ENCODE data around the gene IQCH.
"Not testable (repeated sequence)": the region's sequence is repeated elsewhere in the genome, so short reads cannot be mapped to it uniquely, and the experiment has no call there.

IQCH gene

GRCh38 chr15:67358391-67358790 is 103.8 kb downstream of the IQCH start:
- DNase-seq (ENCODE audit: low read depth) = no peak

GRCh38 chr15:67358812-67359211 is 104.2 kb downstream of the IQCH start:
- no peak for DNase-seq (ENCODE audit: low read depth)

- DNase-seq (ENCODE audit: low read depth) = no peak
Observed at GRCh38 chr15:67359431-67360079, 105.0 kb downstream of the IQCH start.

GRCh38 chr15:67361100-67361499 is 106.5 kb downstream of the IQCH start:
- no peak for DNase-seq (ENCODE audit: low read depth)

- not testable (repeated sequence) for DNase-seq (ENCODE audit: low read depth)
Observed at GRCh38 chr15:67363712-67364111, 109.1 kb downstream of the IQCH start.

GRCh38 chr15:67365994-67366393 is 111.4 kb downstream of the IQCH start:
- DNase-seq (ENCODE audit: low read depth) = no peak

GRCh38 chr15:67366904-67367303 is 112.3 kb downstream of the IQCH start:
- no peak for DNase-seq (ENCODE audit: low read depth)

- DNase-seq (ENCODE audit: low read depth) = no peak
Observed at GRCh38 chr15:67369359-67369998, 114.9 kb downstream of the IQCH start.

GRCh38 chr15:67370206-67370954 is 115.8 kb downstream of the IQCH start:
- DNase-seq (ENCODE audit: low read depth) = no peak

- DNase-seq (ENCODE audit: low read depth) = no peak
Observed at GRCh38 chr15:67372543-67372942, 118.0 kb downstream of the IQCH start.

- DNase-seq (ENCODE audit: low read depth) = no peak
Observed at GRCh38 chr15:67372986-67373675, 118.5 kb downstream of the IQCH start.

- DNase-seq (ENCODE audit: low read depth) = no peak
Observed at GRCh38 chr15:67373971-67374370, 119.4 kb downstream of the IQCH start.

- DNase-seq (ENCODE audit: low read depth) = no peak
Observed at GRCh38 chr15:67379530-67379929, 124.9 kb downstream of the IQCH start.

GRCh38 chr15:67380921-67381320 is 126.3 kb downstream of the IQCH start:
- DNase-seq (ENCODE audit: low read depth) = no peak

- DNase-seq (ENCODE audit: low read depth) = no peak
Observed at GRCh38 chr15:67381416-67382045, 126.9 kb downstream of the IQCH start.

GRCh38 chr15:67382723-67383122 is 128.1 kb downstream of the IQCH start:
- no peak for DNase-seq (ENCODE audit: low read depth)

- no peak for DNase-seq (ENCODE audit: low read depth)
Observed at GRCh38 chr15:67383899-67384298, 129.3 kb downstream of the IQCH start.

GRCh38 chr15:67384761-67385160 is 130.2 kb downstream of the IQCH start:
- no peak for DNase-seq (ENCODE audit: low read depth)

- DNase-seq (ENCODE audit: low read depth) = no peak
Observed at GRCh38 chr15:67385971-67386370, 131.4 kb downstream of the IQCH start.

GRCh38 chr15:67386947-67387346 is 132.4 kb downstream of the IQCH start:
- DNase-seq (ENCODE audit: low read depth) = no peak

GRCh38 chr15:67389975-67390374 is 135.4 kb downstream of the IQCH start:
- no peak for DNase-seq (ENCODE audit: low read depth)

Measured in HS-27A (cell line).